ENCODE results near the gene GAK.

The GAK gene

GRCh38 chr4:915041-915474, 17.1 kb downstream of the GAK start:
- H3K36me3 ChIP-seq (ENCODE audit: insufficient read depth, low read length): 0 out of 2 replicates have a peak, but pooled peaks cover 6% of the 10 kb centered on the region
- no peak overlapping the region for H3K9ac ChIP-seq (ENCODE audit: low read depth, low read length)
- H3K4me1 ChIP-seq (ENCODE audit: insufficient read depth, low read length): no peaks in the 10 kb centered on the region
- no peaks in the 10 kb centered on the region for H3K9me3 ChIP-seq (ENCODE audit: control insufficient read depth, insufficient read depth, low read length)

- Histone ChIP-seq H3K4me1 (ENCODE audit: insufficient read depth, low read length) (no peaks in the 10 kb centered on the region), H3K36me3 (ENCODE audit: insufficient read depth, low read length) (0 out of 2 replicates have a peak, but pooled peaks cover 6% of the 10 kb centered on the region), H3K9ac (ENCODE audit: low read depth, low read length) (no peak overlapping the region), H3K9me3 (ENCODE audit: control insufficient read depth, insufficient read depth, low read length) (no peaks in the 10 kb centered on the region)
Measured at GRCh38 chr4:914531-914930, 17.6 kb downstream of the GAK start.

- H3K9me3 ChIP-seq (ENCODE audit: control insufficient read depth, insufficient read depth, low read length): no peaks in the 10 kb centered on the region
- 0 out of 2 replicates have a peak, but pooled peaks cover 6% of the 10 kb centered on the region for H3K36me3 ChIP-seq (ENCODE audit: insufficient read depth, low read length)
- no peaks in the 10 kb centered on the region for H3K4me1 ChIP-seq (ENCODE audit: insufficient read depth, low read length)
- no peak overlapping the region for H3K9ac ChIP-seq (ENCODE audit: low read depth, low read length)
Measured at GRCh38 chr4:913280-913618, 18.9 kb downstream of the GAK start.

GRCh38 chr4:912548-913279, 19.4 kb downstream of the GAK start:
- Histone ChIP-seq H3K9ac (ENCODE audit: low read depth, low read length) (no peak overlapping the region), H3K36me3 (ENCODE audit: insufficient read depth, low read length) (0 out of 2 replicates have a peak, but pooled peaks cover 6% of the 10 kb centered on the region), H3K9me3 (ENCODE audit: control insufficient read depth, insufficient read depth, low read length) (no peaks in the 10 kb centered on the region), H3K4me1 (ENCODE audit: insufficient read depth, low read length) (no peaks in the 10 kb centered on the region)

- 0 out of 2 replicates have a peak, but pooled peaks cover 6% of the 10 kb centered on the region for H3K36me3 ChIP-seq (ENCODE audit: insufficient read depth, low read length)
- H3K4me1 ChIP-seq (ENCODE audit: insufficient read depth, low read length): no peaks in the 10 kb centered on the region
- no peak overlapping the region for H3K9ac ChIP-seq (ENCODE audit: low read depth, low read length)
- no peaks in the 10 kb centered on the region for H3K9me3 ChIP-seq (ENCODE audit: control insufficient read depth, insufficient read depth, low read length)
Measured at GRCh38 chr4:911871-912490, 20.1 kb downstream of the GAK start.

GRCh38 chr4:911221-911751, 20.8 kb downstream of the GAK start:
- Histone ChIP-seq H3K9me3 (ENCODE audit: control insufficient read depth, insufficient read depth, low read length) (no peaks in the 10 kb centered on the region), H3K36me3 (ENCODE audit: insufficient read depth, low read length) (0 out of 2 replicates have a peak, but pooled peaks cover 6% of the 10 kb centered on the region), H3K4me1 (ENCODE audit: insufficient read depth, low read length) (no peaks in the 10 kb centered on the region), H3K9ac (ENCODE audit: low read depth, low read length) (no peak overlapping the region)

- Histone ChIP-seq H3K9me3 (ENCODE audit: control insufficient read depth, insufficient read depth, low read length) (no peaks in the 10 kb centered on the region), H3K9ac (ENCODE audit: low read depth, low read length) (no peak overlapping the region), H3K4me1 (ENCODE audit: insufficient read depth, low read length) (no peaks in the 10 kb centered on the region), H3K36me3 (ENCODE audit: insufficient read depth, low read length) (0 out of 2 replicates have a peak, but pooled peaks cover 6% of the 10 kb centered on the region)
Measured at GRCh38 chr4:910366-911091, 21.6 kb downstream of the GAK start.

- H3K36me3 ChIP-seq (ENCODE audit: insufficient read depth, low read length): 0 out of 2 replicates have a peak, but pooled peaks cover 6% of the 10 kb centered on the region
- no peak overlapping the region for H3K9ac ChIP-seq (ENCODE audit: low read depth, low read length)
- no peaks in the 10 kb centered on the region for H3K9me3 ChIP-seq (ENCODE audit: control insufficient read depth, insufficient read depth, low read length)
- H3K4me1 ChIP-seq (ENCODE audit: insufficient read depth, low read length): no peaks in the 10 kb centered on the region
Measured at GRCh38 chr4:909821-910220, 22.3 kb downstream of the GAK start.

GRCh38 chr4:909131-909571, 23.0 kb downstream of the GAK start:
- no peak overlapping the region for H3K9ac ChIP-seq (ENCODE audit: low read depth, low read length)
- 0 out of 2 replicates have a peak, but pooled peaks cover 6% of the 10 kb centered on the region for H3K36me3 ChIP-seq (ENCODE audit: insufficient read depth, low read length)

GRCh38 chr4:907691-908425, 24.3 kb downstream of the GAK start:
- Histone ChIP-seq H3K4me1 (ENCODE audit: insufficient read depth, low read length) (no peaks in the 10 kb centered on the region), H3K9ac (ENCODE audit: low read depth, low read length) (no peak overlapping the region), H3K9me3 (ENCODE audit: control insufficient read depth, insufficient read depth, low read length) (no peaks in the 10 kb centered on the region), H3K36me3 (ENCODE audit: insufficient read depth, low read length) (0 out of 2 replicates have a peak, but pooled peaks cover 6% of the 10 kb centered on the region)

More at GRCh38 chr4:909131-909571, 23.0 kb downstream of the GAK start:
- no peaks in the 10 kb centered on the region for H3K4me1 ChIP-seq (ENCODE audit: insufficient read depth, low read length)
- H3K9me3 ChIP-seq (ENCODE audit: control insufficient read depth, insufficient read depth, low read length): no peaks in the 10 kb centered on the region

GRCh38 chr4:907103-907400, 25.1 kb downstream of the GAK start:
- 0 out of 2 replicates have a peak, but pooled peaks cover 6% of the 10 kb centered on the region for H3K36me3 ChIP-seq (ENCODE audit: insufficient read depth, low read length)
- no peaks in the 10 kb centered on the region for H3K9me3 ChIP-seq (ENCODE audit: control insufficient read depth, insufficient read depth, low read length)
- no peaks in the 10 kb centered on the region for H3K4me1 ChIP-seq (ENCODE audit: insufficient read depth, low read length)
- H3K9ac ChIP-seq (ENCODE audit: low read depth, low read length): no peak overlapping the region

GRCh38 chr4:906339-907102, 25.6 kb downstream of the GAK start:
- H3K4me1 ChIP-seq (ENCODE audit: insufficient read depth, low read length): no peaks in the 10 kb centered on the region
- H3K9me3 ChIP-seq (ENCODE audit: control insufficient read depth, insufficient read depth, low read length): no peaks in the 10 kb centered on the region
- H3K36me3 ChIP-seq (ENCODE audit: insufficient read depth, low read length): 0 out of 2 replicates have a peak, but pooled peaks cover 4% of the 10 kb centered on the region
- H3K9ac ChIP-seq (ENCODE audit: low read depth, low read length): no peak overlapping the region

GRCh38 chr4:905485-906338, 26.4 kb downstream of the GAK start:
- Histone ChIP-seq H3K4me1 (ENCODE audit: insufficient read depth, low read length) (no peaks in the 10 kb centered on the region), H3K36me3 (ENCODE audit: insufficient read depth, low read length) (no peaks in the 10 kb centered on the region), H3K9ac (ENCODE audit: low read depth, low read length) (no peak overlapping the region), H3K9me3 (ENCODE audit: control insufficient read depth, insufficient read depth, low read length) (no peaks in the 10 kb centered on the region)

Measured in ES-I3 (cell line).